NCI-H82 (cell line): ENCODE measurements around the gene CHKB.

Experiments
- DNase-seq: peaks from one replicate; lab custom pipeline; 2025; lab: John Stamatoyannopoulos, UW

The CHKB gene

DNA sequence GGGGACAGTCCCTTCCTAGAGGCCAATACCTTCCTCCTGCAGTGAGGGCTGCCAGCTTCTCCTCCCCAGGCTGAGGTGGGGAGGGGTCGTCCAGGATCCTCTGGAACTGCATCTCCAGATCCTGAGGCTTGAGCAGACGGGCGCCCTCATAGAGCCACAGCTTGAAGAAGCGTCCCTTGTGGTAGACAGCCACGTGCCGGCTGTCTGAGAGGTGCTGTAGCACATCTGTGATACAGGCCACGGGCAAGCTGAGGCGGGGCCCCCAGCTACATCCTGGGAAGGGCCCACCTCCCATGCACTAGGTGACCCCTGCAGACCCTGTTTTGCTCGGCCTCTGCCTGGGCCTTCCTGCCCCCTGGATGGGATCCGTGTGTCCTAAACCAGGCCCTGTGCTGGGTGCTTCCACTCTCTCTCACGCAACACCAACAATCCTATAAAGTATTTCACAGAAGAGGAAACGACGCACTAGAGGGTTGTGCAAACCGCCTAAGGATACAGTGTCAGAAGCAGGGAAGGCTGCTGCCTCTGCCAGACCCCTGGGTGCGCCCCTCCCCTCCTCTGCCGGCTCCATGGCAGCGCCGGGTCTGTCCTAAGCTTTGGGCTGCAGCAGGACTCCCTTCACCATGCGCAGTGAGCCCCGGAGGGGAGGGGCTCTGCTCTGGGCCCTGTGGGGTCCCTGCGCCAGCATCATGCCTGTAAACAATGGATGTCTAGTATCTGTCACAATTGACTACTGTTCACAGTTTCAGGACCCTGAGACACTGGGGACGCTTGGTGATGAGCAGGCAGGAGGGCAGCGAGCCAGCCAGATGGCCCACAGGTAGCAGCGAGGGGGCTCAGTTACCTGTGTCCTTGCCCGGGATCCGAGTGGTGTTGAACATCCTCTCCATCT lies 8.9 kb downstream of the CHKB start:
- no peak for DNase-seq

DNA sequence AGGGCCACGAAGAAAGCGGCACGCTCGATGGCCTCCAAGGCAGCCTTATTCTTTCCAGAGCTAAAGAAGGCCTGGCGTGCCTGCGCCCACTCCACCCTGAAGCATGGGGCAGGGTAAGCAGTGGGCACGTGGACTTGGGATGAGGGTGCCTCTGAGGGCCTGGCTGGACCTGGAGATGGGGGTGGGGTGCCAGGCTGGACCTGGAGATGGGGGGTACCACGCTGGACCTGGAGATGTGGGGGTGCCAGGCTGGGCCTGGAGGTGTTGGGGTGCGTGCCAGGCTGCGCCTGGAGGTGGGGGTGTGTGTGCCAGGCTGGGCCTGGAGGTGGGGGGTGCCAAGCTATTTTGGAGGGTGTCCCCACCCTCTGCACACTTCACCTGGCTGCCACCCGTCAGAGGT lies 9.7 kb downstream of the CHKB start:
- DNase-seq, result no peak

DNA sequence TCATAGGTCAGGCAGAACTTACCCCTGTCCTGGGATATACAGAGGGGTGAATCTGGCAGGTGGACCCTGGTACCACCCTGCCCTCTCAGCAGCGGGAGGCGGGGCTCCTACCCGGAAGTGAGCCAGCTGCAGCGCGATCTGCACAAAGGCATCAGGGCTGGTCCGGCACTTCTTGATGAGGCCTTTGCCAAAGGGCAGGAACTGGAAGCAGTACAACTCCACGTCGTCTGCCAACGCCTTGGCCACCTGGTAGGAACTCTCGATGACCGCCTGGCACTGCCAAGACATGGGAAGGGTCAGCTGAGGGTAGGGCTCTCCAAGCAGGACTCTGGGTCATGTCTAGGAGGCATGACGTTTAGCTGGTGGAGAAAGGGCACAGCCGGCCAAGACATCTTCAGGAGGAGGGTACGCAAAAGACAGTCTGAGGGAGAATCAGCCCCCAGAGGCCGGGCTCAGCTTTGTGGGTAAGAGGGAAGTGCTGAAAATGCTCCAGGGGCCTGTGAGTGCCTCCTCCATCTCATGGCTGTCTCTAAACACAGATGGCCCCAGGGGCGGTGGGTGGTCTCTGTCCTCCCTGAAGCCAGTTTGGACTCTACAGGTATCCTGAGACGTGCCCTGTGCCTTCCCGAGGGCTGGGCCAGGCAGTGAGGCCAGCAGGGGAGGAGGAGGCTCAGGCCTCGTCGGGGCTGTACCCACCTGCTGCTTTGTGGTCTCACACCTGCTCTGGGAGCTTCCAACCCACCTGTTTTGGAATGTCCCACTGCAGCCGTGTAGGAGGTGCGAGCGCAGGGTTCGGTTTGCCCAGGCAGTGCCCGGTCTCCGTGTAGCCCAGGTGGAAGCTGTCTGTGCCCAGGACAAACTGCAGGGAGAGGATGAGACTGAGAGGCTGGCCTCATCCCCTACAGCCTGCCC lies 11.1 kb downstream of the CHKB start:
- no peak for DNase-seq

DNA sequence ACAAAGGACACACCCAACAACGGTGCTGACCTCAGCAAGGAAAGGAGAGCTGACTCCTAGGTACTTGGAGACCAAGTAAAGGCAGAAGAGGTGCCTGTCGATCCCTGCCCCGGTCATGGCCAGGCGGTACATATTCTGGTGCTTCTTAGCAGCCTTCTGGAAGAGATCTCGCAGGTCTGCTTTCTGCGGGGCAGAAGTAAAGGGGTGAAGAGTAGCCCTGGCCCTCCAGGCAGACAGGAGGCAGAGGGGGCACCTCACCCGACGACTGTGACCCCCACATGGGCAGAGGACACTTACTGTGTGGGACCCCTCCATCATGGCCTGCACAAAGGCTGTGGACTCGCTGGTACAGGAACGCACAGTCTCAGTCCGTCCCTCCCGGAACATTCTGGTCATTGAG lies 11.8 kb downstream of the CHKB start:
- no peak for DNase-seq

DNA sequence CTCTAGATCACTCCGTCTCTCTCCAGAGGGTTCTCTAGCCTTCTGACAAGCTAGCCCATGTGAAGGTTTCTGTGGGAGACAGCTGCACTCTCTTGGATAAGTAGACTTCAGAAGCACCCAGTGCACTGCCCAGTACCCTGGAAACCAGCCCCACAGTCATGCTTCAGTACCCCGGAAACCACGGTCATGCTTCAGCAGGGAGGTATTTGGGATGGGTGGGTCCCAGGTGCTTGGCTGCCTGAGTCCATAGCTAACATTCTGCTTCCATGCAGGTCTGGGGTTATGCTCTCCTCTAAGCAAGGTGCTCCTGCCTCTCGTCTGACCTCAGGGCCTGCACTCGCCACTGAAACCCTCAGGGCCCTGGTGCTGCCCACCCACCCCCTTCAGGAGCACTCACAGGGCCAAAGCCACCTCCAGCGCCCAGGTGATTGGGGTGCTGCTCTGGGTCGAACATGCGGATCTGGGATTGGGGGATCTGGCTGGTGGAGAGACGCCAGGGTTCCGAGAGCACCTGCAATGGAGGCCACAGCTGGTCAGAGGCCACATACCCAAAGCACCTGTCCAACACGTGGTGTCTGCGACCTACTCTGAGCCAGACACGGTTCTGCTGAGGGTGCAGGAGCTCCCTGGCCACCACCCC lies 12.6 kb downstream of the CHKB start:
- no peak for DNase-seq

DNA sequence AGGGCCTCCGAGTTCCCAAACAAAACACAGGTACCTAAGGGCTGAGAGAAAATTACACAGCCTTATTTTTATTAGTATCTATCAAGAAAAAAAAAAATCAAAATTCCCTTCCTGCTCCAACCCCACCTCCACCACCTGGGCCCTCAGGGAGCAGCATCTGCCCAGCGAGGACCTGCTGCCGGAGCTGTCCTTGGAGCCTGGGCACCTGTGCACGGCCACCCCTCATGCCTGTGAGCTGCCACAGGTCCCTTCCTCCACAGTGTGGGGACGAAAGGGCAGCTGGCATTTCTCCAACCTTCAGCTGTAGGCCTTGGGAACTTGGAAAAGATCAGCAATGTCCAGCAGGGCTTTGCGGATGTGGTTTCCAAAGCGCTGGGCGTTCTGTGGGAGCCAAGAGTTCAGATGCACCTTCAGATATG lies 13.6 kb downstream of the CHKB start:
- no peak for DNase-seq

DNA sequence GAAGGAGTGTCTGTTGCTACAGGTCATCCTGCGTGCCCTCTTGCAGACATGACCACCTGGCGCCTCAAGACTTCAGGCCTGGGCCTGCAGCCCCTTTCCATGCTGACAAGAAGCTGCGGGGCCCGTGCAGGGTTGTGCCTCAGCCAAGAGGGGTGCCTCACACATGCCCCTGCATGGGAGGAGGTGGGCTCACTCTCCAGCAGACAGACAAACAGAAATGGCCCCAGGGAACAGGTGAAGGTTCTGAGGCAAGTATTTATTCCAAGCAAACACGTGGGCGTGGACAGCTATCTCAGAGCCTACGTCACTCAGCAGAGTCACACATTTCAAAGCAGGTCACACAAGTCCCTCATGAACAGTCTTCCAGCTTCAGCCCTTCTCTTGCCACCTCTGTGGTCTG lies 14.0 kb downstream of the CHKB start:
- DNase-seq, result no peak

DNA sequence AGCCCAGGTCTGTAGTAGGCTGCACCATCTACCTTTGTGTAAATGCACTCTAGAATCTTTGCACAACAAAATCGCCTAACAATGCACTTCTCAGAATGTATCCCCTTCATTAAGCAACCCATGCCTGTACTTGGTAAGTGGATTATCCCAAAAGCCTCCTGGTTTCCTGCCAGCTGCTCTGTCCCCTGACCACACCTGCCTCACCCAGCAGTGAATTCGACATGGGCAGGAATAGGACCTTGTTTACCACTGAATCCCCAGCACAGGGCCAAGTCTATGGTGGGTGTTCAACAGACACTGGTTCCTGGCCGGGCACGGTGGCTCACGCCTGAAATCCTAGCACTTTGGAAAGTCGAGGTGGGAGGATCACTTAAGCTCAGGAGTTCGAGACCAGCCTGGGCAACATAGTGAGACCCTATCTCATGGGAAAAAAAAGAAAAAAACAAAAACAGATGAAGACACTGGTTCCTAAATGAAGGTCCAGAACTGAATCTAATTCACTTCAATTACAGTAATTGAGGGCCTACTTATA lies 14.9 kb downstream of the CHKB start:
- peak; percentile 76 for DNase-seq

DNA sequence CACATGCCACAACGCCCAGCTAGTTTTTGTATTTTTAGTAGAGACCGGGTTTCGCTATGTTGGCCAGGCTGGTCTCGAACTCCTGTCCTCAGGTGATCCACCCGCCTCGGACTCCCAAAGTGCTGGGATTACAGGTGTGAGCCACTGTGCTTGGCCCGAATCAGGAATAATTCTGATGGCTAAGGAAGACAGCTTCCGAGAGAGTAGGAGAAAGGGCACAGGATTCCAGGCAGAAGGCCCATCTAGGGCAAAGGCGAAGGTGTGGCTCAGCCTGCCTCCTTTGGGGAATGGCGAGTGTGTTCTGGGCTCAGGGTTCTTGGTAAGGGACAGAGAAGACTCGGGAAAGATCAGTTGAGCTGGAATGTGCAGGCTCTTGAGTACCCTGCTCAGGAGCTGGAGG lies 18.4 kb downstream of the CHKB start:
- DNase-seq, result no peak

DNA sequence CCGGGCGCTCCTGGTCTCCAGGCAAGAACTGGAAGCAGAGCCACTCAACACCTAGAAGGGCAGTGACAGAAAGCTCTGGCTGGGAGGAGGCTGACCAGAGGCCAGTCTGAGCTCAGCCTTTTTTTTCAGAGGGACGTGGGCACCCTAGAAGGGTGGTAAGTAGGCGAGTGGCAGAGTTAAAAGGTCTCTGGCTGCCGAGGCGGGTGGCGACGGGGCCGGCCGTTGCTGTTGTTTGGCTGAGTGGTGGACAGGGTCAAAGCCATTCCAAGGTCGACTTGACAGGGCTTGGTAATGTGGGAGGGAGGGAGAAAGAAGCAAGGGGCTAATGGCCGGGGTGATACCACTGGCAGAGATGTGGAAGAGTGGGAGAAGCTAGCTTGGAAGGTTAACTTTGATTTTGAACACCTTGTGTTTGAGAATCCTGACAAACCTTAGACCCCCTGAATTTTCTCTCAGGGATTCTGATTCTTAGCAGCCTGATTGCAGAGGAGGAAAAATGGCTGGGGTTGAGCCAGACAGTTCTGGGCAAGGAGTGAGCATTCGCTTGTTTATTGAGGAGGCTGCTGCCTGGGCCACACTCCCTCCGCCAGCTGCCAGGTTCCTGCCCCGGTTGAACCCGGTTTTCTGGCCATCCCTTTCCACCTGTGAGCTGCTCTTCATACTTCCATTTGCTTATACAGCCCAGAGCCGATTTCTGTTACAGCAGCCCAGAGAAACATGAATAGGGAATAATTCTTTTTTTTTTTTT lies 19.1 kb downstream of the CHKB start:
- no peak for DNase-seq

DNA sequence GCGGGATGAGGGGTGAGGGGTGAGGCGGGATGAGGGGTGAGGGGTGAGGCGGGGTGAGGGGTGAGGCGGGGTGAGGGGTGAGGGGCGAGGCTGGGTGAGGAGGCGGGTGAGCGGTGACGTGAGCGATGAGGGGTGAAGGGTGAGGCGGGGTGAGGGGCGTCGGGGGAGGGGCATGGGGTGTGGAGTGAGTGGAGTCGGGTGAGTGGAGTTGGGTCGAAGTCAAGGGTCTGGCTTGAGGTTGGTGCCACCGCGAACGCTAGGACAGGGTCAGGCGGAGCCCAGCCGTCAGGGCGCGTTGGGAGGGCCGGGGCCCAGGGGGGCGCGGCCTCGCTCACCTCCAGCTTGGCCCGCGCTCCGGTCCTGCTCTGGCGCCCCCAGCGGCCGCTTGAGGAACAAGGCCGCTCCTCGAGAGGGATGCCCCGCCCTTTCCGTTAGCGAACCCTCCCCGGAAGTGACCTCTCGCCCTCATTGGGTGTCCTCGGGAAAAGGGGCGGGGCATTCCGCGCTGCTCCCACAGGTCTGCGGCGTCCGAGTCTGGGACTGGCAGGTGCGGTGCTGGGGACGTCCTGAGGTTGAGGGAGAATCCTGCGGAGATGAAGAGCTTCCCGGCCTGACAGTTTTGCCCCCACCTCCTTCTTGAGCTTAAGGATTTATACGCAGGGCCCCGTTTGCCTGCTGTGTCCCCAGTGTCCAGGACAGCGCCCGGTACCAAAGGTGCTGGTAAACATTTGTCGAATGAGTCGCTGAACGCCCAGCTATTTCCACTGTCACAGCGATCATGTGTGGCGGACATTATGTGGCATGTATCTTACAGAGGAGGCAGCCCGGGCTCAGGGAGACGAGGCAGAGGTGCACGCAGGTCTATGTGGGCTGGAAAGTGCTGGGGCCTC lies 19.9 kb downstream of the CHKB start, which contains the start of gene SYCE3:
Gene SYCE3, minus strand, starts transcription at position 397 of the 890 bp plus-strand sequence. CDS start 6,514 bp downstream, outside the sequence.
- peak; percentile 97 for DNase-seq

DNA sequence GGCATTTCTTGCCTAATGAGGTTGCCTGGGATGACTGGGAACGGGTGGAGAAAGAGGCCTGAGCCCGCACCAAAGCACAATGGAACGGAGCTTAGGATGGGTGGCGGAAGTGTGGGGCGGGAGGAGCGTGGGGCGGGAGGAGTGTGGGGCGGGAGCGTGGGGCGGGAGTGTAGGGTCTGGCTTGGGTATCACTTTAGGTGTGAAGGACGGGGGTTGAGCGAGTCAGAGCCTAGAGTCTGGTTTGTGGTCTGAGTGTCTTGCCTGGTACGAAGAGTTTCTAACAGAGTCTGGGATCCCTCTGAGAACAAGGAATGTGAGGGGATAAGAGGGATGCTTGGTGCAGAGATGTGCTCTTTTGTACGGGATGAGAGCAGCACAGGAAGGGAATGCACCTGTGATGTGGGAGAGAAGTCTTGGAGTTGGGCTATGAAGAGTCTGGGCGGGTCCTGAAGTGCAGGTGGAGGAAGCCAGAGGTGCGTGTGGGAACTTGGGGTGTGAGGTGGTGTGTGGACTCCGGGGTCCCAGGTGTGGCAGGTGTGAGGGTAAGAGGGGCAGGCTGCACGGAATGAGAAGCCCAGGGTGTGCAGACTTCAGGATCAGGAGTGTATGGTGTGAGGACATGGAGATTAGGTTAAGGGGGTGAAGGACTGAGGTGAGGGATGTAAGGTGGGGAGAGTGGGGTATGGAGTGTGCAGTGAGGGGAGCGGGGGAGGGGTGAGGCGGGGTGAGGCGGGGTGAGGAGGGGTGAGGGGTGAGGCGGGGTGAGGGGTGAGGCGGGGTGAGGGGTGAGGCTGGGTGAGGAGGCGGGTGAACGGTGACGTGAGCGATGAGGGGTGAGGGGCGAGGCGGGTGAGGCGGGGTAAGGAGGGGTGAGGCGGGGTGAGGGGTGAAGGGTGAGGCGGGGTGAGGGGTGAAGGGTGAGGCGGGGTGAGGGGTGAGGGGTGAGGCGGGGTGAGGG lies 21.0 kb downstream of the CHKB start:
- no peak for DNase-seq

DNA sequence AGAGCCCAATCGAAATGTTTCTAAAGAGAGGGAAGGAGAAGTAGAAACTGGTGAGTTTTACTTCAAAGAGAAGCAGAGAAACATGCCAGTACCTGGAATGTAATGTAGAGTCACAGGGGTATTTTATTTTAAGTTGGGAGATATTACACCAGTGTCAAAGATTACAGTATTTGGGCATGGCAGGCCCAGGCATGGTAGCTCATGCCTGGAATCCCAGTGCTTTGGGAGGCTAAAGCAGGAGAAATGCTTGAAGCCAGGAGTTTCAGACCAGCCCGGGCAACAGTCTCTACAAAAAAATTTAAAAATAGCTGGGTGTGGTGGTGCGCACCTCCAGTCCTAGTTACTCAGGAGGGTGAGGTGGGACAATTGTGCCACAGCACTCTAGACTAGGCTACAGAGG lies 22.6 kb downstream of the CHKB start:
- no peak for DNase-seq

DNA sequence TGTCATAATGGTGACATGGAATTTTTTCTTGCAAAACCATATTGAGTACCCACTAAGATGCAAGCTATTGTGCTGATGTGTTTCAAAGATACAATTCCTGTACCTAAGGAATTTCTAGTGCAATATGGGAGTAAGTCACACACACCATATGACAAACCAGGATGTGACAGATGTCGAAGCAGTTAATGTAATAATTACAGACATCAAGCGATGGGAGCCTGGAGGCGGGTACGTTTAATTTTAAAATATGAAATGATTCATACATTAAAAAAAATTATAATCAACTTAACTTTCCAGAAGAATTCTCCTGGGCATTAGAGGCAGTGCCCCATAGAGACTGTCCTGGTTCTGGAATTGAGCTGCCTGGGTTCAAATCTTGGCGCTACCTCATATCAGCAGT lies 25.9 kb downstream of the CHKB start:
- no peak for DNase-seq

DNA sequence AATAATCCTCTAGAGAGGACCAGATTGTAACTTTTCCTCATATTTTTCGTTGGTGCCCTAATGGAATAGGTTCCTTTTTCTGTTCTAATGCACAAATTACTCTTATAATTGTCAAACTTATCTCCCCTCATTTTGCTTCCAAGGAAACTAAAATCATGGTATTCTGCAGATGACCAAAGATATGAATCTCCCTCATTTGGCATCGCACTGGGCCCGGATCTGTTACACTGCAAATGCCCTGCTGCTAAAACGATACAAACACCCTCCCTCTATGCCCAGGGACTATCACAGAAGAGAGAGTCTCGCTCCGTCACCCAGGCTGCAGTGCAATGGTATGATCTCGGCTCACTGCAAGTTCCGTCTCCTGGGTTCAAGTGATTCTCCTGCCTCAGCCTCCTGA lies 29.3 kb downstream of the CHKB start:
- DNase-seq, result no peak

DNA sequence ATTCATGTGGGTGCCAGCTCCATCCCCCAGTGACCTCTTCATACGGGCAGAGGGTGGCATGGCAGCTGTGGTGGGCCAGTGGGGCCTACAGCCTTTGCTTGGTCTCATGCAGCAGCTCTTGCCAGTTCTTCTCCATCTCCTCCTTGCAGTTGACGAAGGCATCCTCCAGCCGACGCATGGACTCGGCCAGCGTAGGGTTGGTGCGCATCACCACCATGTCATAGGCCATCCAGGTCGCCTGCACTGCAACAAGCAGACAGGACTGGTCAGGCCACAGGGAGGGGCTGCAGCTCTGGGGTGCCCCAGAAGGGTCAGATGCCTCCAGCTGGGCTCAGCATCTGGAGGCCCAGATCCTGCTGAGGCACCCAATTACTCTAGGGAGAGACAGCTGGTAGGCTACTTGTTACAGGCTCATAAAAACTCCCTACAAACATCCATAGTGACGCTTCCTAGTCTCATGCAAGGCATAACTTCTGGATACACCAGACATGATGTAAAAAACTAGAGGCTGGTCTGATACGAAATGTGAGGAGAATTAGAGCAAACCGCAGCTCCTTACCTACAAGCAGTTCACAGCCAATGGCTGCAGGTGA lies 31.4 kb downstream of the CHKB start:
- DNase-seq, result no peak

DNA sequence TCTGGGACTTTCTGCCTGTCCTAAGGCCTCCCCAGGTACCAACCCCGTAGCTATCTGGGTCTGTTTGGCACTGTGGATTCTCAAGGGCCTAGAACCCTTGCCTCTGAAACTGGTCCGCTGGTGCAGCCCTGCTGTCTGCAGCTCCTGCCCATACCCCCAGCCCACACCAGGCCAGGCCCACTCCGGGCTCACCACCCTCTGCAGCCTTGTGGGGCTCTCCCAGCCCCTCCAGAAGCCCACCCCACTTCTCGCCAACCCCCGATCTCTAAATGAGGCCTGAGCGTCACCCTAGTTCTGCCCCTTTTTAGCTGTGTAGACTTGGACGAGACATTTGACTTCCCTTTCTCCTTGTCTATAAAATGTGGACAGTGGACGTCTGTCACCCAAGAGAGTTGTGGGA lies 32.3 kb downstream of the CHKB start:
- no peak for DNase-seq

DNA sequence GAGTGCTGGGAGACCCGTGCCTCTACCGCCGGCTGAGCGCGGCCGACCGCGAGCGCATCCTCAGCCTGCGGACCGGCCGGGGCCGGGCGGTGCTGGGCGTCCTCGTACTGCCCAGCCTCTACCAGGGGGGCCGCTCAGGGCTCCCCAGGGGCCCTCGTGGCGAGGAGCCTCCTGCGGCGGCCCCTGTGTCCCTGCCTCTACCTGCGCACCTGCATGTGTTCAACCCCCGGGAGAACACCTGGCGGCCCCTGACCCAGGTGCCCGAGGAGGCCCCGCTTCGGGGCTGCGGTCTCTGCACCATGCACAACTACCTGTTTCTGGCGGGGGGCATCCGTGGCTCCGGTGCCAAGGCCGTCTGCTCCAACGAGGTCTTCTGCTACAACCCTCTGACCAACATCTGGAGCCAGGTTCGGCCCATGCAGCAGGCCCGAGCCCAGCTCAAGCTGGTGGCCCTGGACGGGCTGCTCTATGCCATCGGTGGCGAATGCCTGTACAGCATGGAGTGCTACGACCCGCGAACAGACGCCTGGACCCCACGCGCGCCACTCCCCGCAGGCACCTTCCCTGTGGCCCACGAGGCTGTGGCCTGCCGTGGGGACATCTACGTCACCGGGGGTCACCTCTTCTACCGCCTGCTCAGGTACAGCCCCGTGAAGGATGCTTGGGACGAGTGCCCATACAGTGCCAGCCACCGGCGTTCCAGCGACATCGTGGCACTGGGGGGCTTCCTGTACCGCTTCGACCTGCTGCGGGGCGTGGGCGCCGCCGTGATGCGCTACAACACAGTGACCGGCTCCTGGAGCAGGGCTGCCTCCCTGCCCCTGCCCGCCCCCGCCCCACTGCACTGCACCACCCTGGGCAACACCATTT lies 33.5 kb downstream of the CHKB start:
- DNase-seq, result no peak
